Tibial nerve (tissue), 4 donors: ENCODE data around the gene NTSR1.

Experiments
- EP300 ChIP-seq, 2 donors: sonication (generic); formaldehyde crosslinking; IDR thresholded peaks; one replicate each; pipeline ENCODE4 v1.6.1; 2017; ENCODE audit warnings: antibody characterized with exemption in 2 of 2, mild to moderate bottlenecking in 1 of 2
- TF ChIP-seq, protein P1 (sequence below), 5 experiments: fragments of 200-600 bp in 3 of 5; fragments of 450-650 bp in 2 of 5; sonication (generic) in 3 of 5; IDR thresholded peaks; one replicate each; pipeline ENCODE4 v1.5.1; 2016 to 2019; ENCODE audit warnings: antibody characterized with exemption in 5 of 5, mild to moderate bottlenecking in 3 of 5, moderate library complexity in 2 of 5

DNA sequence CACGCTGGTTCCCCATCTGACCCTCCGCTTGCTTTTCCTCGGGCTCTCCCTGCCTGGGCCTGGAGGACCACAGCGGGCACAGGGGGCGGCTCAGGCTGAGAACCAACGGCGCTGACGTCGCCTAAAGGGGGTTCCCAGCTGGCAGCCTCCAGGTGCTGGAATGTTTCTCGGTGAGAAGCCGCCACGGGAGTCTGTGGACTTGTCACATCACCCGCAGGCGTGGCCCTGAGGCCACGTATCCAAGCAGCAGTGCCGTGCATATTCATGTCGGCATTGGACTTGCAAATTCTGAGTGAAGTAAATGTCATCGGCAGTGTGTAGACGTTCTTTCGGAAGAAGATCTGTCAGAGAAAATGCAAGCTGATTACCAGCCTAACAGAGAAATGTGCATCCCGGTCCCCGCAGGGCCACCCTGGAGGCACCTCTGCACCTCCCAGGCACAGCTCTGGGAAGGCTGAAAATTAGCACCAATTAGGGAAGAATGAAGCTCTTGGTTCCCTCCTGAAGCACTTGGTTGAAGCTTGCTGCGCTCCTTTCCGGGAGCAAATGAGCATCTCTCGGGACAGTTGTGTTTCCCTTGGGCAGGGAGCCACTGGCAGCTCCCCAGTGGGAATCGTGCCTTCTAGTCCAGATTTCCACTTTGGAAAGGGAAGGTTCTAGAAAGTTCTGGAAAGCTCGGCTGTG, 24.3 kb downstream of the NTSR1 start:
- TF ChIP-seq, protein P1, sequence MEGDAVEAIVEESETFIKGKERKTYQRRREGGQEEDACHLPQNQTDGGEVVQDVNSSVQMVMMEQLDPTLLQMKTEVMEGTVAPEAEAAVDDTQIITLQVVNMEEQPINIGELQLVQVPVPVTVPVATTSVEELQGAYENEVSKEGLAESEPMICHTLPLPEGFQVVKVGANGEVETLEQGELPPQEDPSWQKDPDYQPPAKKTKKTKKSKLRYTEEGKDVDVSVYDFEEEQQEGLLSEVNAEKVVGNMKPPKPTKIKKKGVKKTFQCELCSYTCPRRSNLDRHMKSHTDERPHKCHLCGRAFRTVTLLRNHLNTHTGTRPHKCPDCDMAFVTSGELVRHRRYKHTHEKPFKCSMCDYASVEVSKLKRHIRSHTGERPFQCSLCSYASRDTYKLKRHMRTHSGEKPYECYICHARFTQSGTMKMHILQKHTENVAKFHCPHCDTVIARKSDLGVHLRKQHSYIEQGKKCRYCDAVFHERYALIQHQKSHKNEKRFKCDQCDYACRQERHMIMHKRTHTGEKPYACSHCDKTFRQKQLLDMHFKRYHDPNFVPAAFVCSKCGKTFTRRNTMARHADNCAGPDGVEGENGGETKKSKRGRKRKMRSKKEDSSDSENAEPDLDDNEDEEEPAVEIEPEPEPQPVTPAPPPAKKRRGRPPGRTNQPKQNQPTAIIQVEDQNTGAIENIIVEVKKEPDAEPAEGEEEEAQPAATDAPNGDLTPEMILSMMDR (IDR thresholded peaks at IDR 0.05) = no peak
- TF ChIP-seq EP300 (IDR thresholded peaks at IDR 0.05) = no peak
